ENCODE measurements around the gene KATNAL2.

The KATNAL2 gene

GRCh38 chr18:47143899-47144485 is 226.6 kb downstream of the KATNAL2 start:
- ATAC-seq = no peak
- TF ChIP-seq, protein P1, sequence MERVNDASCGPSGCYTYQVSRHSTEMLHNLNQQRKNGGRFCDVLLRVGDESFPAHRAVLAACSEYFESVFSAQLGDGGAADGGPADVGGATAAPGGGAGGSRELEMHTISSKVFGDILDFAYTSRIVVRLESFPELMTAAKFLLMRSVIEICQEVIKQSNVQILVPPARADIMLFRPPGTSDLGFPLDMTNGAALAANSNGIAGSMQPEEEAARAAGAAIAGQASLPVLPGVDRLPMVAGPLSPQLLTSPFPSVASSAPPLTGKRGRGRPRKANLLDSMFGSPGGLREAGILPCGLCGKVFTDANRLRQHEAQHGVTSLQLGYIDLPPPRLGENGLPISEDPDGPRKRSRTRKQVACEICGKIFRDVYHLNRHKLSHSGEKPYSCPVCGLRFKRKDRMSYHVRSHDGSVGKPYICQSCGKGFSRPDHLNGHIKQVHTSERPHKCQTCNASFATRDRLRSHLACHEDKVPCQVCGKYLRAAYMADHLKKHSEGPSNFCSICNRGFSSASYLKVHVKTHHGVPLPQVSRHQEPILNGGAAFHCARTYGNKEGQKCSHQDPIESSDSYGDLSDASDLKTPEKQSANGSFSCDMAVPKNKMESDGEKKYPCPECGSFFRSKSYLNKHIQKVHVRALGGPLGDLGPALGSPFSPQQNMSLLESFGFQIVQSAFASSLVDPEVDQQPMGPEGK (CRISPR knock-in tag; IDR thresholded peaks at IDR 0.05; ENCODE audit: borderline replicate concordance) = no peak
- TF ChIP-seq ARNTL (CRISPR knock-in tag; IDR thresholded peaks at IDR 0.05; ENCODE audit: borderline replicate concordance, low read depth) (no peak), ZFP30 (CRISPR knock-in tag; IDR thresholded peaks at IDR 0.05) (no peak), TCF4 (CRISPR knock-in tag; IDR thresholded peaks at IDR 0.05; ENCODE audit: borderline replicate concordance) (no peak), ZNF8 (CRISPR knock-in tag; IDR thresholded peaks at IDR 0.05) (no peak), CSDC2 (CRISPR knock-in tag; IDR thresholded peaks at IDR 0.05) (no peak), PPARA (CRISPR knock-in tag; IDR thresholded peaks at IDR 0.05; ENCODE audit: borderline replicate concordance) (no peak), ZFP3 (CRISPR knock-in tag; IDR thresholded peaks at IDR 0.05) (no peak), BACH2 (CRISPR knock-in tag; IDR thresholded peaks at IDR 0.05; ENCODE audit: borderline replicate concordance) (no peak), CSRNP3 (CRISPR knock-in tag; IDR thresholded peaks at IDR 0.05) (no peak), RARB (CRISPR knock-in tag; IDR thresholded peaks at IDR 0.05) (no peak)
- TF ChIP-seq, protein P2, sequence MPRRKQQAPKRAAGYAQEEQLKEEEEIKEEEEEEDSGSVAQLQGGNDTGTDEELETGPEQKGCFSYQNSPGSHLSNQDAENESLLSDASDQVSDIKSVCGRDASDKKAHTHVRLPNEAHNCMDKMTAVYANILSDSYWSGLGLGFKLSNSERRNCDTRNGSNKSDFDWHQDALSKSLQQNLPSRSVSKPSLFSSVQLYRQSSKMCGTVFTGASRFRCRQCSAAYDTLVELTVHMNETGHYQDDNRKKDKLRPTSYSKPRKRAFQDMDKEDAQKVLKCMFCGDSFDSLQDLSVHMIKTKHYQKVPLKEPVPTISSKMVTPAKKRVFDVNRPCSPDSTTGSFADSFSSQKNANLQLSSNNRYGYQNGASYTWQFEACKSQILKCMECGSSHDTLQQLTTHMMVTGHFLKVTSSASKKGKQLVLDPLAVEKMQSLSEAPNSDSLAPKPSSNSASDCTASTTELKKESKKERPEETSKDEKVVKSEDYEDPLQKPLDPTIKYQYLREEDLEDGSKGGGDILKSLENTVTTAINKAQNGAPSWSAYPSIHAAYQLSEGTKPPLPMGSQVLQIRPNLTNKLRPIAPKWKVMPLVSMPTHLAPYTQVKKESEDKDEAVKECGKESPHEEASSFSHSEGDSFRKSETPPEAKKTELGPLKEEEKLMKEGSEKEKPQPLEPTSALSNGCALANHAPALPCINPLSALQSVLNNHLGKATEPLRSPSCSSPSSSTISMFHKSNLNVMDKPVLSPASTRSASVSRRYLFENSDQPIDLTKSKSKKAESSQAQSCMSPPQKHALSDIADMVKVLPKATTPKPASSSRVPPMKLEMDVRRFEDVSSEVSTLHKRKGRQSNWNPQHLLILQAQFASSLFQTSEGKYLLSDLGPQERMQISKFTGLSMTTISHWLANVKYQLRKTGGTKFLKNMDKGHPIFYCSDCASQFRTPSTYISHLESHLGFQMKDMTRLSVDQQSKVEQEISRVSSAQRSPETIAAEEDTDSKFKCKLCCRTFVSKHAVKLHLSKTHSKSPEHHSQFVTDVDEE (CRISPR knock-in tag; IDR thresholded peaks at IDR 0.05) = no peak

GRCh38 chr18:47146206-47146605 is 228.8 kb downstream of the KATNAL2 start:
- no peak for TF ChIP-seq BACH2 (CRISPR knock-in tag; IDR thresholded peaks at IDR 0.05; ENCODE audit: borderline replicate concordance)
- no peak for TF ChIP-seq TOX (CRISPR knock-in tag; IDR thresholded peaks at IDR 0.05; ENCODE audit: borderline replicate concordance)
- no peak for TF ChIP-seq ZC3H10 (CRISPR knock-in tag; IDR thresholded peaks at IDR 0.05)
- TF ChIP-seq TCF4 (CRISPR knock-in tag; IDR thresholded peaks at IDR 0.05; ENCODE audit: borderline replicate concordance) = no peak
- TF ChIP-seq POU6F1 (CRISPR knock-in tag; IDR thresholded peaks at IDR 0.05; ENCODE audit: borderline replicate concordance, low read depth) = no peak
- TF ChIP-seq OSR1 (CRISPR knock-in tag; IDR thresholded peaks at IDR 0.05) = no peak
- no peak for TF ChIP-seq ARNTL (CRISPR knock-in tag; IDR thresholded peaks at IDR 0.05; ENCODE audit: borderline replicate concordance, low read depth)
- TF ChIP-seq, protein P3, sequence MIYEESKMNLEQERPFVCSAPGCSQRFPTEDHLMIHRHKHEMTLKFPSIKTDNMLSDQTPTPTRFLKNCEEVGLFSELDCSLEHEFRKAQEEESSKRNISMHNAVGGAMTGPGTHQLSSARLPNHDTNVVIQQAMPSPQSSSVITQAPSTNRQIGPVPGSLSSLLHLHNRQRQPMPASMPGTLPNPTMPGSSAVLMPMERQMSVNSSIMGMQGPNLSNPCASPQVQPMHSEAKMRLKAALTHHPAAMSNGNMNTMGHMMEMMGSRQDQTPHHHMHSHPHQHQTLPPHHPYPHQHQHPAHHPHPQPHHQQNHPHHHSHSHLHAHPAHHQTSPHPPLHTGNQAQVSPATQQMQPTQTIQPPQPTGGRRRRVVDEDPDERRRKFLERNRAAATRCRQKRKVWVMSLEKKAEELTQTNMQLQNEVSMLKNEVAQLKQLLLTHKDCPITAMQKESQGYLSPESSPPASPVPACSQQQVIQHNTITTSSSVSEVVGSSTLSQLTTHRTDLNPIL (CRISPR knock-in tag; IDR thresholded peaks at IDR 0.05; ENCODE audit: low read depth) = no peak
- TF ChIP-seq PPARA (CRISPR knock-in tag; IDR thresholded peaks at IDR 0.05; ENCODE audit: borderline replicate concordance) = no peak
- TF ChIP-seq ZFP30 (CRISPR knock-in tag; IDR thresholded peaks at IDR 0.05) = no peak
- no peak for TF ChIP-seq GLIS3 (CRISPR knock-in tag; IDR thresholded peaks at IDR 0.05)
- TF ChIP-seq, protein P1 (CRISPR knock-in tag; IDR thresholded peaks at IDR 0.05; ENCODE audit: borderline replicate concordance) = no peak
- no peak for TF ChIP-seq ZNF565 (CRISPR knock-in tag; conservative IDR thresholded peaks at IDR 0.05; ENCODE audit: low read depth)
- no peak for TF ChIP-seq ZNF70 (CRISPR knock-in tag; IDR thresholded peaks at IDR 0.05)
- TF ChIP-seq, protein P2 (CRISPR knock-in tag; IDR thresholded peaks at IDR 0.05) = no peak
- TF ChIP-seq CSRNP3 (CRISPR knock-in tag; IDR thresholded peaks at IDR 0.05) = no peak
- no peak for TF ChIP-seq ISL1 (CRISPR knock-in tag; IDR thresholded peaks at IDR 0.05)
- TF ChIP-seq RARB (CRISPR knock-in tag; IDR thresholded peaks at IDR 0.05) = no peak
- TF ChIP-seq SNAI2 (CRISPR knock-in tag; IDR thresholded peaks at IDR 0.05) = no peak
- TF ChIP-seq CSDC2 (CRISPR knock-in tag; IDR thresholded peaks at IDR 0.05) = no peak
- no peak for ATAC-seq
